Effector CD8-positive, alpha-beta T cell (primary cell): ENCODE results near the gene C6orf89.
"Not testable (repeated sequence)": the region's sequence is repeated elsewhere in the genome, so short reads cannot be mapped to it uniquely, and the experiment has no call there.

Experiments
- DNase-seq: peaks from one replicate; lab custom pipeline; 2025; lab: John Stamatoyannopoulos, UW

The C6orf89 gene

DNA sequence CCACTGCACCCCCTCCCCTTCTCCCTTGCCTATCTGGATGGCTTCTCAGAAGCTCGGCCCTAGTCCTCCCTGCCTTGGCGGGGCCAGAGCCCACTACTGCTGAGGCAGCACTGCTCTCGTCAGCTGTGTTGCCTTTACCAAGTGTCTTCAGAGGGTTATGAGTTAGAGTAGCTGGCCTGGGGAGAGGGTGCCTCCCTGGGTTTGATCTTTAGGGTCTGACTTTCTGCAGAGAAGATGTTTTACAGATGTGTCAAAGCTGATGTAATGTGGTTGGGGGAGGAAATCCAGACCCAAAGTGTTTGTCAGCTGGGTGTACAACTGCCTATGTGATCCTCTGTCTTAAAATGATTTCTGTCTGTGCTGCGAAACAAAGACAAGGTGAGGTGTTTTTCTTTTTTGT lies 38.4 kb downstream of the C6orf89 start:
- no peak for DNase-seq

GRCh38 chr6:36924778-36925374 lies 39.1 kb downstream of the C6orf89 start:
- DNase-seq, result no peak

- DNase-seq, result no peak
Observed at GRCh38 chr6:36925809-36926208, 40.1 kb downstream of the C6orf89 start.

GRCh38 chr6:36926708-36927513 lies 41.2 kb downstream of the C6orf89 start:
- DNase-seq, result no peak

DNA sequence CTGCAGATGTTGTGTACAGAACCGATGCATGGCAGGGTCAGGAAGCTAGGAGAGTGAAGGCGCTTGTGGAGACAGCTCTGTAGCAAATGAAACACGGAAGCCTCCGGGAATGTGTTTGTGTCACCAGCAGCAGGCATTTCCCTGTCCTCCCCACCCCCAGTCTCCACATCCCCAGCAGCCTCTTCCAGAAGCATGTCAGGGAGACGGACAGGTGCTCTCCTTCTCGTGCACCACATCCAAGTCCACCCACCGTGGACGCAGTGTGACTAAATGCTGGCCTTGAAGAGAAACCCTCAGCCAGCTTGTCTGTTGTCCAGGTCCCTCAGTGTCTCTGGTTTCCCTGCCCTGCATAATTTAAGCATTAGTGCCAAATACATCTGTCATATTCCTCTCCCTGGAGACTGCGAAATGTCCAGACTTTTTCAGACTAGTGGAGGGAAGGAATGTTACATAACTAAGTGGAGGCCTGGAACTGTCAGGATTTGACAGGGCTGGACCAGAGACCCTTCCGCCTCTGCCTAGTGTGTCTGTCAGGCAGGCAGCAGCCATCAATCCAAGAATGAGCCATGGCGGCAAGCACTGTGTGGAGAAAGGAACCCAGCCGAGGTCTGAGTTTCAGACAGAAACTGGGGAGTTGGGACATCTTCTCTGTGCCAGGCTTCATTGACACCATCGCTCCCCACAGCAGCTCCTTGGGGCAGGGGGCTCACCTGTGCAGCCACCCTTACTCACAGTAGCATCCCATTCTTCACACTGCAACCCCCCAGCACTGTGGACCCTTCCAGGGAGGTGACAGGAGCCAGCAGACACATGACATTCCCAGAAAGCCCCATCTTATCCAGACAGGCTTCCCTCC lies 42.2 kb downstream of the C6orf89 start:
- DNase-seq, result no peak

GRCh38 chr6:36928547-36928918 lies 42.8 kb downstream of the C6orf89 start:
- no peak for DNase-seq

DNA sequence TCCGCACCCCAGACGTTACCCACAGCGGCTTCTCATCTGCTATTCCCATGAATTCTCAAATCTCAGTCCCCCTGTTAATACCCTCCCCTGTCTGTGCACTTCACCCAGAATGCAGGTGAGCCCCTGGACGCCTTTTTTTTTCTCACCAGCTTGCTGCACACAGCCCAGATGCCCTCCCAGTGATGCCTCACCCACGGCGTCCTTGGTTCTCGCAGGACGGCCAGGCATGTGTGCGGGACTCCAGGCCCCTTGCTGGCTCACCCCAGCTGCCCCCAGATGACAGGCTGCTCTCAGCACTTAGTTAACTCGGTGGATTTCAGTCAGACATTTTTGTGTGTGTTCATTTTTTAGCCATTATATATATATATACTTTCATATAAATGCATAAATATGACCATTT lies 43.4 kb downstream of the C6orf89 start:
- DNase-seq, result no peak

- DNase-seq, result no peak
Observed at GRCh38 chr6:36929607-36930006, 43.9 kb downstream of the C6orf89 start.

- DNase-seq, result no peak
Observed at GRCh38 chr6:36930483-36930882, 44.7 kb downstream of the C6orf89 start.

GRCh38 chr6:36933102-36933501 lies 47.4 kb downstream of the C6orf89 start:
- no peak for DNase-seq

GRCh38 chr6:36933519-36933918 lies 47.8 kb downstream of the C6orf89 start:
- no peak for DNase-seq

DNA sequence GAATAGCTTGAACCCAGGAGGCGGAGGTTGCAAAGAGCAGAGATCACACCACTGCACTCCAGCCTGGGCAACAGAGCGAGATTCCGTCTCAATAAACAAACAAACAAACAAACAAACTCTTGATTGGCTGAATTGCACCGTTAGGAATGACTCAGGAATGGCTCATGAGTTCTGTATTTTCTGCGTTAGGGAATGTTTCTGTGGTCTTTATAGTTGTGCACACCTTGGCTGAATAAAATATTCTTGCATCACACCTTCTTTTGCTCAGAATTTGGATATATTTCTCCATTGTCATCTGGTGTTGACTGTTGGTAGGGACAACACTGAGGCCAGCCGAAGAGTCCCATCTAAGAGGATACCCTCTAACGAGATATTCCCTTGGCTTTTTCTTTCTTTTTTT lies 49.1 kb downstream of the C6orf89 start:
- DNase-seq, result no peak

GRCh38 chr6:36936824-36937223 lies 51.1 kb downstream of the C6orf89 start:
- DNase-seq, result no peak

DNA sequence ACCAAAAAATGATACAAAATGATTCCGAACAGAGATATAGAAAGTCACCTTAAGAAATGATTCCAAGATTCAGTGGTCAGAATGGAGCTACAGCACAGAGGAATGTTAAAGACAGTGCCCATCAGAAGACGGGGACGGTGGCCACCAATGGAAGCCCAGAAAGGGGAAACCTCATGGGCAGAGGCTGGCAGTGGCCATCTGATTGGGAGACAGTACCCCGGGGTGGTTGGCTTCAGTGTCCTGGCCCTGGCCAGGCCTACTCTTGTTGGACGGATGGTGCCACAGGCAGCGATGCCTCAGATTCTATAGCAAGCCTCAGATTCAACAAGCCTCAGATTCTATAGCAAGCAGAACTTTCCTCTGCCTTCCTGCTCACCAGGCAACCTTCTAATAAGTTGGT lies 52.1 kb downstream of the C6orf89 start:
- no peak for DNase-seq

GRCh38 chr6:36938536-36938935 lies 52.8 kb downstream of the C6orf89 start:
- DNase-seq, result no peak

GRCh38 chr6:36939005-36939404 lies 53.3 kb downstream of the C6orf89 start:
- not testable (repeated sequence) for DNase-seq

GRCh38 chr6:36940027-36940426 lies 54.3 kb downstream of the C6orf89 start:
- no peak for DNase-seq

DNA sequence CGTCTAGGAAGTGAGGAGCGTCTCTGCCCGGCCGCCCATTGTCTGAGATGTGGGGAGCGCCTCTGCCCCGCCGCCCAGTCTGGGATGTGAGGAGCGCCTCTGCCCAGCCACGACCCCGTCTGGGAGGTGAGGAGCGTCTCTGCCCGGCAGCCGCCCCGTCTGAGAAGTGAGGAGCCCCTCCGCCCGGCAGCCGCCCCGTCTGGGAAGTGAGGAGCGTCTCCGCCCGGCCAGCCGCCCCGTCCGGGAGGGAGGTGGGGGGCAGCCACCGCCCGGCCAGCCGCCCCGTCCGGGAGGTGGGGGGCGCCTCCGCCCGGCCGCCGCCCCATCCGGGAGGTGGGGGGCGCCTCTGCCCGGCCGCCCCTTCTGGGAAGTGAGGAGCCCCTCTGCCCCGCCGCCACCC lies 55.8 kb downstream of the C6orf89 start:
- DNase-seq, result not testable (repeated sequence)

DNA sequence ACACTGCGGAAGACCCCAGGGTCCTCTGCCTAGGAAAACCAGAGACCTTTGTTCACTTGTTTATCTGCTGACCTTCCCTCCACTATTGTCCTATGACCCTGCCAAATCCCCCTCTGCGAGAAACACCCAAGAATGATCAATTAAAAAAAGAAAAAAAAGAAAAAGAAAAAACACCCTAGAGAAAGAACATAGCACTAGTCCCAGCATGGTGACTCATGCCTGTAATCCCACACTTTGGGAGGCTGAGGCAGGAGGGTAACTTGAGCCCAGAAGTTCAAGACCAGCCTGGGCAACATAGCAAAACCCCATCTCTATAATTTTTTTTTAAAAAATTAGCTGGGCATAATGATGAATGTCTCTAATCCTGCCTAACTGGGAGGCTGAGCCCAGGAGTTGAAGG lies 56.6 kb downstream of the C6orf89 start:
- not testable (repeated sequence) for DNase-seq

- no peak for DNase-seq
Observed at GRCh38 chr6:36944650-36945049, 58.9 kb downstream of the C6orf89 start.

- DNase-seq, result no peak
Observed at GRCh38 chr6:36945301-36945700, 59.5 kb downstream of the C6orf89 start.

GRCh38 chr6:36946526-36946925 lies 60.8 kb downstream of the C6orf89 start:
- DNase-seq, result no peak
